Measurements from ENCODE around the gene DMRTB1.

DMRTB1 gene

GRCh38 chr1:53509775-53510174, 50.6 kb downstream of the DMRTB1 start:
- no peak for ATAC-seq
- DNase-seq: no peak

GRCh38 chr1:53510215-53510614, 51.0 kb downstream of the DMRTB1 start:
- no peak for DNase-seq
- ATAC-seq: no peak

DNA sequence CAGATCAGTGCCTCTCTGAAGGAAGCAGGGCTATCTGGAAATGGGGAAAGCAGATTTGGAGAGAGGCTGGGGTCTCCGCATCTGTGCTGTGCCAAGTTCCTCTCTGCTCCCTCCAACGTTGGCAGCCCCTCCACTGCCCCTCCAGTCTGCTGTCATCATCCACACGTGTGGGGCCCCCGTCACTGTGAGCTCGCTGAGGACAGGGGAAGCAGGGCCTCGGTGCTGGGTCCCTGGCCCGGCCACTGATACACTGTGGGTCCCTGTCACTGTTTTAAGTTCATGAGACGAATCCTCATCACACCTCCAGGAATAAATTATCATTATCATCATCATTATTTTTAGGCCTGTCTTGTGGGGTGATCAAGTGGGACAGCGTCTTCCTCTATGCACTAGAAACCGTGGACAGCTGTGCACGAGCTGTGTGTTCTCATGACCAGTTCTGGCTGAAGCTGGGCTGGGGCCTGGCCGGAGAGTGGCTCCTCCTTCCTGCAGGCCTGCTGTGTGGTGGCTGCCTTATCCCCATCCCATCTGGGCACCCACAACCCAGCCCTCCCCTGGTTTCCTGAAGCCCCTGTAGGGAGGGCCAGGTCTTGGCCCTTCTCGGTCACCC, 52.2 kb downstream of the DMRTB1 start:
- ATAC-seq (no peak), DNase-seq (no peak)

DNA sequence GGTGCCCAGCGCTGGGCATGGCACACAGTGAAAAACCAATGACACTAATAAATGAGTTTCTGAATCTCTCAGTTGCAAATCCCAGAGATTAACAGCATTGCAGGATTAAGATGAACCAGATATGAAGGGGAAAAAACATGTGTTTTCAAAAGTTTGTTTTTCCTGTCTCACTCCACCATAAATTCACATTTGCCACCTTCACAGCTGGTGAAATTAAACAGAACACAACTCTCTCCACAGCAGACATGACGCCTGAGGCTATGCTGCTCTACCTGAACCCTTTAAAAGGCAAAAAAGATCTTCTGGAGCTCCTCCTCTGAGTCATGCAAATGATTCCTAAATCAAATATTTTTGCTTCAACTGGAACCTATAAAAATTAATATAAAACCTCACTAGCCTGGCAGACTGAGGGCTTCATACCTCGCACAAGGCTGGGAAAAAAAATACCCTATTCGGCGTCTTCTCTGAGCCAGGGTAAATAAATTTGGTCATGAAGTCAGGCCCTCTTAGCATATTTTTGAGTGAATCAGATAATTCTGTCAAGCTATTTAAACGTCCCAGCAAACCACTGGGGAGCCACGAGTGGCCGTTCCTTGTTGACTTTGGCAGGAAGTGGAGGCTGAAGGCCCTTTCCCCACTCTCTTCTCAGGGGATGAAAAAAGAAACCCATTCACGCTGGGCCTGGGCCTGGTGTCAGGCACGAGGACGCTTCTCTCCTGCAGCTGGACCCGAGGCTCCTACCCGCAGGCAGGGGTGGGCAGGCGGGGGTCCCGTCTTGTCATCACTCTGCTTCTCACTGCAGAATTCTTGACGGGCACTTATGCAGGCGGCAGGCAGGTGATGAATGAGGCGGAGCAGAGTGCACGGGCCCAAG, 53.0 kb downstream of the DMRTB1 start:
- ATAC-seq (no peak), DNase-seq (no peak)

GRCh38 chr1:53512807-53513755, 53.9 kb downstream of the DMRTB1 start:
- DNase-seq: no peak
- ATAC-seq: no peak

DNA sequence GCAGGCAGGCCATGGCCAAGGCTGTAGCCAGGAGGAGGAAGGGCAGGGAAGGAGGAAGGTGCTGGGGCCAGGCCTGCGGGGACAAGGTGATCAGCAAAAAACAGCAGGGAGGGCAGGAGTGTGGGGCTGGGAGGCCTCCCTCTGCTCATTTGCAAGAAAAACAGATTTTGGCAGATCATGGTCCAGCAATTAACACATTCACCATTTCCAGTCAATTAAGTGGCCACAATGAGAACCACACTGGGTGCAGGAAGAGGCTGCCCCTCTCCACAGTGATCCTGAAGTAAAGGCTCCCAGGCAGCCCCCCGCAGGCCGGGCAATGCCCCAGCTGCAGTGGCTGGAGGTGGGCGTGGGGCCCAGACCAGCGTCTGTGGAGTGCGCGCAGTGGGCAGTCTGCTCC, 54.6 kb downstream of the DMRTB1 start:
- ATAC-seq (no peak), DNase-seq (no peak)

- ATAC-seq (no peak), DNase-seq (no peak)
Measured at GRCh38 chr1:53514436-53514835, 55.2 kb downstream of the DMRTB1 start.

DNA sequence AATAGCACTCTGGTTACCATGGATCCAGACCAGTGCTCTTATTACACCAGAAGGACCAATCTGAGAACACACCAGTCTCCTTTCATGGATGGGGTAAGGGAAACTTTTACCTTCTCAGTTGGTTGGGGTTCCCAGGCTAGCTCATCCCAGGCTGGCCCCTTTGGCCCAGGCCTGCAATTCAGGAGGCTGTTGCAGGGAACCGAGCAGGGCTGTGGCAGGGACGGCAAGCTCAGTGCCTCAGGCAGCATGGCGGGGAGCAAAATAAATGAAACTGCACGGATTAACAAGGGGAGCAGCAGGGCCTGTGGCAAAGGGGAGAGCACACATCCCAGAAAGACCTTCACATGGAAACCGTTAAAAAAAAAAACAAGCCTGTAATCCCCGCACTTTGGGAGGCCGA, 57.0 kb downstream of the DMRTB1 start:
- DNase-seq: no peak
- ATAC-seq: no peak
